OCI-LY7 (cell line): ENCODE results near the gene FBF1. TPM values are rescaled to one million over a fixed set of nuclear protein-coding genes. Genes with fewer than 3 reads are reported as not detected.

Source experiments
- BruUV-seq: library from RNA; stranded (reverse); fragments of 400-500 nt; replicated peaks from 2 replicates; lab custom pipeline; 2021; lab: Mats Ljungman, UMichigan
- CTCF ChIA-PET: fragments of 300-600 bp; sonication (Branson Sonifier 250); formaldehyde crosslinking; loops from one replicate; lab custom pipeline; 2022; ENCODE audit warnings: antibody characterized with exemption; ENCODE audit not compliant: unreplicated experiment; lab: Charles Lee
- POLR2A ChIA-PET: fragments of 300-600 bp; sonication (Branson Sonifier 250); formaldehyde crosslinking; loops from one replicate; lab custom pipeline; 2022; ENCODE audit warnings: antibody characterized with exemption; lab: Charles Lee
- DNase-seq: peaks from one replicate; pipeline ENCODE4 v3.0.0-alpha.2; 2015; ENCODE audit warnings: low spot score
- H2AFZ ChIP-seq: fragments of 200-600 bp; sonication (generic), shearing (Covaris generic); 2 replicates; pipeline ENCODE4 v1.6.1; 2014; ENCODE audit warnings: mild to moderate bottlenecking, antibody characterized with exemption, low read length, moderate library complexity
- H3K27ac ChIP-seq: fragments of 200-600 bp; sonication (generic); 2 replicates; pipeline ENCODE4 v1.5.1; 2014; ENCODE audit warnings: mixed run types, low read depth, mild to moderate bottlenecking, moderate library complexity, low read length, inconsistent platforms; ENCODE audit not compliant: poor library complexity, severe bottlenecking
- H3K36me3 ChIP-seq: fragments of 200-600 bp; sonication (generic); 2 replicates; pipeline ENCODE4 v1.6.1; 2014; ENCODE audit warnings: mild to moderate bottlenecking, antibody characterized with exemption, low read length, moderate library complexity, mixed read lengths; ENCODE audit not compliant: insufficient read depth
- H3K4me1 ChIP-seq: fragments of 200-600 bp; sonication (generic); 2 replicates; pipeline ENCODE4 v1.5.1; 2014; ENCODE audit warnings: mild to moderate bottlenecking, low read length; ENCODE audit not compliant: insufficient read depth, poor library complexity, severe bottlenecking
- H3K4me2 ChIP-seq: fragments of 200-600 bp; sonication (generic); 2 replicates; pipeline ENCODE4 v1.6.1; 2014; ENCODE audit warnings: mild to moderate bottlenecking, low read length
- H3K4me3 ChIP-seq: fragments of 200-600 bp; sonication (generic); 2 replicates; pipeline ENCODE4 v1.5.1; 2014; ENCODE audit warnings: mild to moderate bottlenecking, low read depth, low read length; ENCODE audit not compliant: poor library complexity, severe bottlenecking
- H3K79me2 ChIP-seq: fragments of 200-600 bp; sonication (generic); 2 replicates; pipeline ENCODE4 v1.6.1; 2016; ENCODE audit warnings: low read depth, mild to moderate bottlenecking, low read length, moderate library complexity, mixed read lengths; ENCODE audit not compliant: insufficient read depth
- H3K9me2 ChIP-seq: fragments of 200-600 bp; sonication (generic); 2 replicates; pipeline ENCODE4 v1.6.1; 2016; ENCODE audit warnings: mild to moderate bottlenecking, low read length, mixed read lengths; ENCODE audit not compliant: insufficient read depth
- H3K9me3 ChIP-seq: fragments of 200-600 bp; sonication (generic); 2 replicates; pipeline ENCODE4 v1.6.1; 2014; ENCODE audit warnings: mild to moderate bottlenecking, mixed run types, low read length, mixed read lengths
- H4K20me1 ChIP-seq: fragments of 200-600 bp; sonication (generic); 2 replicates; pipeline ENCODE4 v1.6.1; 2014; ENCODE audit warnings: mild to moderate bottlenecking, antibody characterized with exemption, low read length, moderate library complexity, mixed read lengths; ENCODE audit not compliant: insufficient read depth
- CTCF ChIP-seq: fragments of 200-600 bp; sonication (generic); conservative IDR thresholded peaks from 2 replicates; pipeline ENCODE4 v1.5.1; 2014; ENCODE audit warnings: mild to moderate bottlenecking, antibody characterized with exemption, low read length, moderate library complexity, mixed read lengths
- EZH2phosphoT487 ChIP-seq: fragments of 200-600 bp; sonication (generic); IDR thresholded peaks from 2 replicates; pipeline ENCODE4 v1.6.1; 2018; ENCODE audit warnings: low read depth, borderline replicate concordance, mild to moderate bottlenecking, mixed run types, antibody characterized with exemption, low read length, moderate library complexity, mixed read lengths
- intact Hi-C: fragments of 100-400 bp; cut with micrococcal nuclease; formaldehyde crosslinking; loops from one replicate; pipeline ENCODE4 v1.10.0; 2022; ENCODE audit not compliant: unreplicated experiment
- total RNA-seq, 2 experiments: library from RNA; depleted of rRNA in 1 of 2; stranded (reverse); fragments of >200 nt in 1 of 2; shearing (Covaris generic) in 1 of 2; gene quantifications; 2 replicates each; pipeline ENCODE4 v1.2.3, GENCODE V29; 2014 to 2022

Gene FBF1
- total RNA-seq, 2 experiments from 2014 or later, result 34.6 to 47.9 TPM

DNA sequence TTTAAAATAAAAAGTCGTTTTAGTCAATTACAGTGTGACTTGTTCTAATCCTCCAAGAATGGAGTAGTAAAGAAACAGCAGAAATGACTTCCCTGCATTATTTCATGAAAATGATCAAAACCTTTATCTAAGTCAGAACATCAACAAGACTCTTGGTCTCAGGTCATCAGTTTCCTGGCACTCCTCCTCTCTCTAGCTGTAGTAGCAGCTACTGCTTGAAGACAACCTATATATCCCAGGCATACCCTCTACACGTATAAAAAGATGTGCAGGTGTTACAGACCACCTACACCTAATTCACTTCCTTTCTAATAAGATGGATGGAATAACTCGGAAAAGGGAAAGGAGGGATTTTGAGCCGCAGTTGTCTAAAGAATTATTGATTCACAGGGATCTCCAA lies 1.6 kb upstream of the FBF1 start:
- Histone ChIP-seq H3K79me2 (no peaks in the 10 kb centered on the region), H4K20me1 (no peaks in the 10 kb centered on the region), H2AFZ (no peak overlapping the region), H3K4me2 (no peak overlapping the region), H3K4me3 (no peak overlapping the region), H3K9me2 (no peaks in the 10 kb centered on the region), H3K36me3 (peaks cover 17% of the 10 kb centered on the region; the same call in 1 of the 2 replicates), H3K27ac (no peak overlapping the region), H3K9me3 (no peaks in the 10 kb centered on the region), H3K4me1 (peaks cover 19% of the 10 kb centered on the region)
- BruUV-seq, result no TSS peak
- TF ChIP-seq CTCF (no peak), EZH2phosphoT487 (no peak)
- intact Hi-C loops, result no loop called here
- POLR2A ChIA-PET, result interaction anchor here (0.6 to 0.9 kb wide), 2 partner anchors 12 to 19 kb away, joined by 3 to 4 read pairs; no protein-coding TSS in a partner anchor
- CTCF ChIA-PET, result no interaction called here
- no peak for DNase-seq

- H3K79me2 ChIP-seq, result no peaks in the 10 kb centered on the region
- H4K20me1 ChIP-seq, result no peaks in the 10 kb centered on the region
- ChIA-PET POLR2A (interaction anchor here (0.6 to 1.4 kb wide), 9 partner anchors 10 to 604 kb away, joined by 3 to 8 read pairs (median 4); partner anchors contain the start of gene MRPL38), CTCF (interaction anchor here (0.6 to 1.1 kb wide), 3 partner anchors 12 to 31 kb away, joined by 3 to 5 read pairs (median 3); no protein-coding TSS in a partner anchor)
- DNase-seq, result no peak
- no peak overlapping the region for H3K27ac ChIP-seq
- H3K9me2 ChIP-seq, result no peaks in the 10 kb centered on the region
- H3K4me2 ChIP-seq, result peak overlapping the region; percentile 91
- H3K36me3 ChIP-seq, result peaks cover 9% of the 10 kb centered on the region; the same call in 1 of the 2 replicates
- H3K4me1 ChIP-seq, result peaks cover 19% of the 10 kb centered on the region
- intact Hi-C loops, result loop anchor here (2.0 kb wide), 1 partner anchor 37 kb away; the partner anchor contains the start of gene MRPL38
- no peak for TF ChIP-seq EZH2phosphoT487
- no peak; the same call in 1 of the 2 replicates for TF ChIP-seq CTCF
- no TSS peak for BruUV-seq
- no peaks in the 10 kb centered on the region for H3K9me3 ChIP-seq
- H2AFZ ChIP-seq, result peak overlapping the region; percentile 96
- H3K4me3 ChIP-seq, result peak overlapping the region; percentile 82
Measured at GRCh38 chr17:75941442-75941819, 589 bp upstream of the FBF1 start.

DNA sequence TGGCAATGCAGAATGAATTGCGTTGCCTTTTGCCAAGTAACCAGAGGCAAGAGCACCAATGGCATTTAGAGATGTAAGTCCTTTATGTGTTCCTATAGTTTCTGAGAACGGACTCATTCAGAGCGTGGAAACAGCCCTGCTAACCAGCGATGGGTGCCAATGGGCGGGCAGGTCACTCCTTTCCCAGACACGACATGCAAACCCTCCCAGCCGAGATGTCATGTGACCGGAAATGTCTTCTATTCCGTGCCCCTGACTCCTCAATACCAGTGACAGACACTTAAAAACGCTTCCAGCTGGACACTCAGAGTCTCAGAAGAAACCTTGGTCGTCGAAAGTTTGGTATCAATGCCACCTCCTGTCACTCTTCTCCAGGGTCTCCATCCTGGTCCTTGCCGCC lies 3.2 kb downstream of the FBF1 start:
- Histone ChIP-seq H3K9me2 (no peaks in the 10 kb centered on the region), H3K9me3 (no peaks in the 10 kb centered on the region), H4K20me1 (no peaks in the 10 kb centered on the region), H3K27ac (no peak overlapping the region), H3K4me2 (no peak overlapping the region), H3K79me2 (no peaks in the 10 kb centered on the region), H2AFZ (no peak overlapping the region), H3K4me1 (peaks cover 19% of the 10 kb centered on the region), H3K36me3 (no peaks in the 10 kb centered on the region), H3K4me3 (no peak overlapping the region)
- intact Hi-C loops, result no loop called here
- CTCF ChIA-PET, result no interaction called here
- no TSS peak for BruUV-seq
- DNase-seq, result no peak
- TF ChIP-seq EZH2phosphoT487, result no peak
- TF ChIP-seq CTCF, result no peak
- POLR2A ChIA-PET, result no interaction called here
